ENCODE results near the gene POC1A. TPM values are rescaled to one million over a fixed set of nuclear protein-coding genes. Genes with fewer than 3 reads are reported as not detected.

Gene POC1A
- total and polyA plus RNA-seq, 2 of the 4 experiments (the other 2 are of a cell fraction) = 10.6 to 11.5 TPM

DNA sequence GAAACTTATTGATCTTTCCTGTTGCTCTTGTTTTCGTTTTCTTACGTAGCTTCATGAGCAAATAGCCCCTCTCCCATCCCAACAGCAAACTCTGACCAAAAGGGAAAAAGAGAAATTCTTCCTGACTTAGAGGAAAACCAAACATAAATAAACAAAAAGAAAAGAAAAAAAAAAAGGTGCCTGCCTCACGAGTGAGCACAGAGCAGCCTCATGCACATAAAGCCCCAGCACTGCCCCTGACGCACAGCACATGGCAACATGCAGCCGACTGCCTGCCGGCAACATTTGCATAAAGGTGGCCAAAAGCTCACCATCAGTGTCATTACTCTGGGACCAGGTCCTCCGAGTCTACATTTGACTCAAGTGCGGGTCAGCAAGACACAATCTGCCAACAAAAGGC is 6.4 kb downstream of the POC1A start:
- peaks cover 18 to 41% of the 10 kb centered on the region in 2 experiments; a peak in 1 of 4 replicates for H3K79me1 ChIP-seq (ENCODE audit: low read depth in 1 of 2, low read length in 2 of 2)
- peak overlapping the region; percentile 61; the same call in 1 of the 2 replicates for H2AK5ac ChIP-seq (ENCODE audit: low read depth, low read length)
- no peak overlapping the region for H3K18ac ChIP-seq (ENCODE audit: low read depth, low read length)
- peaks cover 4% of the 10 kb centered on the region; the same call in 1 of the 2 replicates for H3K9me1 ChIP-seq (ENCODE audit: insufficient read depth, low read length)
- TF ChIP-seq MXI1 (IDR thresholded peaks at IDR 0.05; ENCODE audit: borderline replicate concordance, low read depth, low read length) (peak; percentile 80), NFE2L2 (IDR thresholded peaks at IDR 0.05; ENCODE audit: low read depth, low read length) (no peak), BHLHE40 (IDR thresholded peaks at IDR 0.05; ENCODE audit: low read depth, low read length) (peak; percentile 89), RAD21 (IDR thresholded peaks at IDR 0.05; ENCODE audit: low read length) (no peak)
- peak overlapping the region; percentile 28 for H2AFZ ChIP-seq (replicated peaks; ENCODE audit: low read length, poor library complexity)
- H3K9ac ChIP-seq (ENCODE audit: low read depth, low read length) = no peak overlapping the region
- H2BK120ac ChIP-seq (ENCODE audit: low read depth, low read length) = peak overlapping the region; percentile 12; the same call in 1 of the 2 replicates
- CTCF ChIA-PET = interaction anchor here (1.7 to 1.8 kb wide), 2 partner anchors 24 to 146 kb away, joined by 3 to 5 read pairs; no protein-coding TSS in a partner anchor
- no peak overlapping the region for H2BK20ac ChIP-seq (ENCODE audit: low read depth, low read length)
- H4K20me1 ChIP-seq (ENCODE audit: insufficient read depth, low read length) = no peaks in the 10 kb centered on the region
- no peak overlapping the region for H3K4me3 ChIP-seq (ENCODE audit: insufficient read depth, low read depth, low read length)
- peak; percentile 69 for DNase-seq
- dilution Hi-C loops (cut with HindIII; ENCODE audit: low sequenced_read_pairs, unreplicated experiment) (no loop called here), intact Hi-C loops (cut with micrococcal nuclease) (no loop called here), in situ Hi-C loops (cut with MboI; ENCODE audit: low sequenced_read_pairs) (no loop called here)
- no peak overlapping the region; the same call in 1 of the 2 replicates for H4K5ac ChIP-seq (ENCODE audit: low read depth, low read length)
- H3K4me2 ChIP-seq (ENCODE audit: low read depth, low read length) = no peak overlapping the region
- peaks cover 1% of the 10 kb centered on the region; the same call in 1 of the 2 replicates for H3K36me3 ChIP-seq (ENCODE audit: control insufficient read depth, insufficient read depth, low read length)
- POLR2A ChIA-PET (ENCODE audit: unreplicated experiment) = no interaction called here
- H2AK9ac ChIP-seq (replicated peaks; ENCODE audit: low read depth, low read length, poor library complexity) = peak overlapping the region; percentile 32
- H3K23ac ChIP-seq (ENCODE audit: low read depth, low read length) = no peak overlapping the region
- no peak overlapping the region for H3K14ac ChIP-seq (replicated peaks; ENCODE audit: low read depth, low read length)
- peak overlapping the region; percentile 38 for H3K4ac ChIP-seq (ENCODE audit: low read depth, low read length)
- no peaks in the 10 kb centered on the region for H3K27me3 ChIP-seq (ENCODE audit: control insufficient read depth, insufficient read depth, low read length)
- ATAC-seq (ENCODE audit: low read depth) = peak; percentile 68
- H2BK5ac ChIP-seq (ENCODE audit: low read depth, low read length, poor library complexity, severe bottlenecking) = no peak overlapping the region
- H3K4me1 ChIP-seq (ENCODE audit: control insufficient read depth, insufficient read depth, low read length) = peaks cover 5% of the 10 kb centered on the region
- no peak overlapping the region; the same call in 2 of the 3 replicates for H2BK15ac ChIP-seq (ENCODE audit: low read depth, low read length)
- no peak overlapping the region for H3K56ac ChIP-seq (ENCODE audit: extremely low read depth, insufficient read depth, low read length)
- WGBS, 2 experiments (ENCODE audit: extremely low coverage in 2 of 2, insufficient read length in 1 of 2) = 59% methylated on average over 5 of the region's 8 CpGs; no CpG with 5 or more reads in 1 of the 2 experiments
- H3K9me3 ChIP-seq (ENCODE audit: control insufficient read depth, insufficient read depth, low read length) = no peaks in the 10 kb centered on the region
- no peak overlapping the region; a peak in 1 of 4 replicates for H4K8ac ChIP-seq (ENCODE audit: low read depth in 2 of 2, low read length in 2 of 2)
- BruUV-seq (replicated peaks) = no TSS peak
- H4K91ac ChIP-seq (ENCODE audit: insufficient read depth, low read depth, low read length) = peak overlapping the region; percentile 21; the same call in 1 of the 2 replicates
- no peak overlapping the region for H3K27ac ChIP-seq (ENCODE audit: insufficient read depth, low read length)

Measured in IMR-90 (cell line).